RKO (cell line): Measurements from ENCODE around the gene FAAP20.
A peak's percentile ranks its signal among the peaks of the same experiment; 100 is the strongest.

Experiments used
- DNase-seq: peaks from one replicate; pipeline ENCODE4 v3.0.0-alpha.2; 2016; ENCODE audit warnings: low spot score

Gene FAAP20

GRCh38 chr1:2177946-2178538 lies 16.5 kb downstream of the FAAP20 start:
- no peak for DNase-seq

- DNase-seq: no peak
Measured at GRCh38 chr1:2177541-2177940, 17.0 kb downstream of the FAAP20 start.

- DNase-seq: no peak
Measured at GRCh38 chr1:2176615-2177014, 18.0 kb downstream of the FAAP20 start.

- no peak for DNase-seq
Measured at GRCh38 chr1:2175681-2176454, 18.7 kb downstream of the FAAP20 start.

- no peak for DNase-seq
Measured at GRCh38 chr1:2175055-2175414, 19.5 kb downstream of the FAAP20 start.

- peak; percentile 69 for DNase-seq
Measured at GRCh38 chr1:2174348-2175054, 20.1 kb downstream of the FAAP20 start.

GRCh38 chr1:2173546-2174347 lies 20.8 kb downstream of the FAAP20 start:
- DNase-seq: no peak

- no peak for DNase-seq
Measured at GRCh38 chr1:2172551-2173146, 21.9 kb downstream of the FAAP20 start.

- no peak for DNase-seq
Measured at GRCh38 chr1:2172012-2172411, 22.6 kb downstream of the FAAP20 start.

- no peak for DNase-seq
Measured at GRCh38 chr1:2170211-2170610, 24.4 kb downstream of the FAAP20 start.

GRCh38 chr1:2169200-2169836 lies 25.3 kb downstream of the FAAP20 start:
- no peak for DNase-seq

GRCh38 chr1:2168535-2168934 lies 26.0 kb downstream of the FAAP20 start:
- no peak for DNase-seq

GRCh38 chr1:2168090-2168489 lies 26.5 kb downstream of the FAAP20 start:
- no peak for DNase-seq

GRCh38 chr1:2166695-2167094 lies 27.9 kb downstream of the FAAP20 start:
- DNase-seq: no peak

- DNase-seq: no peak
Measured at GRCh38 chr1:2166254-2166653, 28.3 kb downstream of the FAAP20 start.

GRCh38 chr1:2165646-2166045 lies 28.9 kb downstream of the FAAP20 start:
- DNase-seq: no peak

- DNase-seq: no peak
Measured at GRCh38 chr1:2163205-2163604, 31.4 kb downstream of the FAAP20 start.

- DNase-seq: no peak
Measured at GRCh38 chr1:2160451-2161300, 33.9 kb downstream of the FAAP20 start.

GRCh38 chr1:2159124-2159523 lies 35.4 kb downstream of the FAAP20 start:
- DNase-seq: no peak

GRCh38 chr1:2158272-2158671 lies 36.3 kb downstream of the FAAP20 start:
- DNase-seq: no peak

- no peak for DNase-seq
Measured at GRCh38 chr1:2157856-2158255, 36.7 kb downstream of the FAAP20 start.
